Non-pigmented ciliary epithelial cell (primary cell): Measurements from ENCODE around the gene KERA.
A peak's percentile ranks its signal among the peaks of the same experiment; 100 is the strongest.
"Not testable (repeated sequence)": the region's sequence is repeated elsewhere in the genome, so short reads cannot be mapped to it uniquely, and the experiment has no call there.

Source experiments
- DNase-seq: peaks from one replicate; pipeline ENCODE4 v3.0.0-alpha.2; 2010; ENCODE audit warnings: low read depth

Gene KERA, protein sequence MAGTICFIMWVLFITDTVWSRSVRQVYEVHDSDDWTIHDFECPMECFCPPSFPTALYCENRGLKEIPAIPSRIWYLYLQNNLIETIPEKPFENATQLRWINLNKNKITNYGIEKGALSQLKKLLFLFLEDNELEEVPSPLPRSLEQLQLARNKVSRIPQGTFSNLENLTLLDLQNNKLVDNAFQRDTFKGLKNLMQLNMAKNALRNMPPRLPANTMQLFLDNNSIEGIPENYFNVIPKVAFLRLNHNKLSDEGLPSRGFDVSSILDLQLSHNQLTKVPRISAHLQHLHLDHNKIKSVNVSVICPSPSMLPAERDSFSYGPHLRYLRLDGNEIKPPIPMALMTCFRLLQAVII

DNA sequence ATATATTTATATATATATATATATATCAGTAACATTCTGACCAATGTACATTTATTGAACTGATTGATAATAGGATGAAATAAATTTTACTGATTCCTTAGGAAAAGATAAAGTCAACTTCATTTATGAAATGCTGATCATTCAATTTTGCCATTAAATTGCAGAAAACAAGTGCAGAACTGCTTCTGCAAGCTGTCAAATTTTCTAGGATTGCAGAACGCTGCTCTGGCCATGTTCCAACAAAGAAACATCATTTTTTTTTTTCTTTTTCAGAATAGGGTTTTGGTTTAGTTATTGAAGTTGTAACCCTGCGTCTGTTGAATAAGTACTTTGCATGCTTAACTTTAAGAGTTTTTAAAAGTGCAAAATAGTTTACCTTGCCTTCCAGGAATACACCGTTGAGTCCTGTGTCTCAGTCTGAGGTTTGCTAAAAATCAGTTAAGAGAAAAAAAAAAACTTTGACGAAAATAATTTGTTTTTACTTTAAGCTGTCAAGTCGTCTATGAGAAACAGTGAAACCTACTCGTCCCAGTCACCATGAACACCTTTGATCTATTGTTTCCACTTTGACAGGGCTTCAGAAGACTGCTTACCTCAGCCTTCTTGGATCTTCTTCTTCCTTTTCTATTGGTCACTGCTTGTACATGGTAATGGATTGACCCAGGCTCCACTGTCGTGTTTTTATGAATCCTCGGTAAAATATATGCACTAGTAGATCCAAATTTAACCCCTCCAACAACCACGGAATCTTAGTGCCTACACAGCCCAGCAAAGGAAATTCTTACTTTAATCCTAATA, at the start of gene KERA:
KERA (minus strand) TSS at position 657 of the 798 bp plus-strand sequence. CDS start 1,743 bp downstream, outside the sequence.
- no peak for DNase-seq

DNA sequence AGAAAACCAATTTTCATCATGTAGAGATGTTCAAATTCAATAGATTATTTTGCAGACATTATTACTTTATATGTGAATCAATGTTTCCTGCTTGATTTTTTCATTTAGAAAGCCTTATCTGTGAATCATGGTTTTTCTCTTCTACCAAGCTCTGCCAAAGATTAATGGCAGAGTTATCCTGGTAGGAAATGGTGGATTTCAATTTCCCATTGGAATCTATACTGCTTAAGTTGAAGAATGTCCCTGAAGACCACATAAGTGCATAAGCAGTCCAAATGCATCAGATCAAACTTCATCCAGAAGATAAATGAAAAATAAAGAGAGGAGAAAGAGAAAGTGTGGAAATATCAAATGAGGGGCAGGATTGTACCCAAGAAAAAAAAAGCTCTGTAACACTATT, 48.5 kb upstream of the KERA start:
- no peak for DNase-seq

DNA sequence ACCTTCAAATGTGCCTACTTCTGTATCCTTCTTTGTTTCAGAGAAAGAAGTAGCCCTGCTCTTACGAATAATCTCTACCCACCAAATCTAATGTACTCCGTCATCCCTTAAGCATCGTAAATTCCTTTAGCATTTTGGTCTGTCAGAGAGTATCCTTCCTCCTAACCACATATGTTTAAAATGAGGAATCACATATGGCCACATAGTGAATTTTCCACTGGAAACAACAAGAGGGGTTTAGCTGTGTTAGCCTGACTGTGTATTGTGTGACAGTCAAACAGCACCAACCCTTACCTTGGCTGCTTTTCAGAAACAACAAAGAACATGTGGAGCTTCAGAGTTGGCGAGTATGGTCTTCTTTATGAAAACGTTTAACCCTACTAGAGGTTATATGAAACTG, 48.0 kb upstream of the KERA start:
- no peak for DNase-seq

DNA sequence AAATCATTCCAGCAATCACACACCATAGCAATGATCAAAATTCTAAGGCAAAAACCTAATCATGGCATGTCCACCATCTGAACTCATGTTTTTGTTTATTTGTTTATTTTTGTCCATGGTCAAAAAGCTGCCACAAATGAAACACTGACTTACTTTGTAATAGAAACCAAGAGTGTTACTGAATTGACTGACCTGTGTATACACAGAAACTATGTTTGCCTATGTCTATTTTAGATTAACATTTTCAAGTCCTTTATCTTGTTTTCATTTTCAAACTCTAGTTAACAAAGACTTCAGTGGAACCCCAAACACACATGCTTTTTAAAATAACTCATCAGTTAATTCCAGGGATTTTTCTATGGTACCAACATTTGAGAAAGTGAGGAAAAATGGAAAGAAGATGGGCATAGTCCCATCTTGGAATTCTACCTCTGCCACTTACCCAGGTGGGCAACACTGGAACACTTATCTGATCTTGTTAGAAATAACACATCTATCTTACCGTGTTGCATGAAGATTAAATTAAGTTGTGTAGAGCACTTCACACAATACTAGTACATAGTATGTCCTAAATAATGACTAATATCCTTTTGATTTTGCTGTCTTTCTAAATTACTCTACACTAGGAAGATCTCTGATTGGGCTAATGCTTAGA, 47.1 kb upstream of the KERA start:
- DNase-seq: no peak

DNA sequence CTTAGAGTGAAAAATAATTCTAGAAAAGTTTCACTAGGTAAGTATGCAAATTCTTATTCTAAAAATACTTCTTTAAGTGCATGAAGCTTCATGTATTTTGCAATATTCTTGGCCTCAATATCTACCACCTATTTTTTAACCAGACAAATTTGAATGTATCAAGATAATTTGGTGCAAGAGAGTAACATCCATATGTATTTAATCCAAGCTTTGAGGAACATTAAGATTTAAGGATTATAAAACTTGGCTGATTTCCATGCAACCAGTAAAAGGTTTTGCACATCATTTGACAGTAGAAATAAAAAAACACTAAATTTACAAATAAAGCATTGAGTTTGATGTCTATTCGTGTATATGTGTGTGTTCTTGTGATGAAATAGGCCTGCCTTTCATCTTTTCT, 45.8 kb upstream of the KERA start:
- no peak for DNase-seq

DNA sequence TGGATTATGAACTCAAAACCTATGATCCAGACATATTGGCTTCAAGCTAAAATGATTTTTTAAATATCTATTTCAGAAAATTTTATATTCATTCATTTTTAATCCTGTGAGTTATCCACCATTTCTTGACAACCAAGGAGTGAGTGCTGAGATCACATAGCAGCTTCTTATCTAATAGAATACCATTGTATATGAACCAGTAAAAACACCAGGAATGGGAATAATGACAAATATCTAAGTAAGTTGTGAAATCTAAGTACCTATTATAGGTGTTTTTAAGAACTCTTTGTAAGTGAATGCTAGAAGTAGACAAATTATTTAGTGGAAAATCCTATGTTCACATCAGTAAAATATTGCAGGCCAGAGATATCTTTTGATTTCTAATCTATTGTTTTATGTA, 45.3 kb upstream of the KERA start:
- DNase-seq: no peak

DNA sequence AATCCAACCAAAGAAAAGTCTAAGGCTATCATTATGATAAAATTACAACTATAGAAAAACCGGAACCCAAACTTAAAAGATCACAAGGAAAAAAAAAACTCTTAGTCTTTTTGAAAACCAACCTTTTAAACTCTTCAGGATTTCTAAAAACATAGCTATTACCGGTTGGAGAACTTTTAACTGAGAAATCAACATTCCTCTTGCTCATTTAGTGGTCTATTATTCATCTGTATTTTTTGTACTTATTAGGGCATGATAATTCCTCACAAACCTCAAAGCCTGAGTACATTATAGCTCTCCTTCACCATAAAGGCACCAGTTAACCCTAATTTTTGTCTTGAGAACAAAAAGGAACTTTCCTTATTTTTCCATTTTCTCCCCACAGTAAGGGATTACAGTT, 43.1 kb upstream of the KERA start:
- peak; percentile 36 for DNase-seq

DNA sequence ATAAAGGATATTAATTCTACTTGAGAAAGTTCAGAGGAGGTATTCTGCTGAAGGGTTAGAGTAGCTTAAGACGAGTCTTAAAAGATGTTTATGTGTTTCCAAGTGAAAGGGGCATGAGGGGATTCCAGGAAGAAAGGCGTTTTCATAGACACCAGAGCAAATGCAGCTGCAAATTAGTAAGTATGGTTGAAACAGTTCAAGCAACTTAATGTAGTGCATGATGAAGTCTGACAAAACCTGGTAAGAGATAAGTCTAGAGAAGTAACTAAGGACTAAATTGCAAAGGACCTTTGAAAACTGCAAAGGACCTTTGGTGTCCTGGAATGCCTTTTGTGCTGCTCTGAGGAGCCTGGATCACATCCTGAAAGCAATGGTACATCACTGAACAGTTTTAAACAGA, 42.0 kb upstream of the KERA start:
- no peak for DNase-seq

DNA sequence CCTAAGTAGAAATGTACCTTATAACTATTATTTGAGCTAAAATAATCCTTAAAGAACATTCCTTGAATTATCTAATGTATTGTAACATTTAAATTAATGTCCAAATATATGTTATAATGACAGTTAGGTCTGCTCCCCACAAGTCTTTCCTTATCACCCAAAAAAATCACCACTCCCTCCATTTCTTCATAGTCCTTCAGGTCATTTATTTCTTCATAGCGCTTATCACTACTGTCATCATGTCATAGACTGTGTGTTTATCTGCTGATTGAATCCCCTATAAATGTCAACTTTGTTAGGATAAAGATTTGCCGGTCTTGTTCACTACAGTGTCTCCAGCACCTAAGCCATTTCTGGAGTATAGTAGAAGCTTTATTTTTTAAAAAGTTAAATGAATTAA, 41.5 kb upstream of the KERA start:
- no peak for DNase-seq

DNA sequence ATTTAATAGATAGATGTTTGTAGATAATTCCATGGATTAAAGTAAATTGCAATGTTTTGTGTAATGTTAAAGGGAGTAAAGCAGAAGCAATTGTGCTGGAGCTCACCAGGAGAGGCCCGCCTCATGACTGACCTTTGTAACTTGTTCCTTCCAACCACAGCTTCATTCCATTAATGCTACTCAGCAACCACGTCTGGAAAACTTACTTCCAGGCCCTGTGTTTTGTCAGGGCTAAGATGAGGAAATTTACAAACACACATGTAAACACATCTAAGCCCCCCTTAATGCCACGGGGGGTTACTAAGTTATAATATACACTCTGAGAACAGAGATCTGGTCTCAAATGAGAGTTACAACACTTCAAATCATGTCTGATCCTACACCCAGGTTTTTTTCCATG, 41.1 kb upstream of the KERA start:
- DNase-seq: peak; percentile 92

DNA sequence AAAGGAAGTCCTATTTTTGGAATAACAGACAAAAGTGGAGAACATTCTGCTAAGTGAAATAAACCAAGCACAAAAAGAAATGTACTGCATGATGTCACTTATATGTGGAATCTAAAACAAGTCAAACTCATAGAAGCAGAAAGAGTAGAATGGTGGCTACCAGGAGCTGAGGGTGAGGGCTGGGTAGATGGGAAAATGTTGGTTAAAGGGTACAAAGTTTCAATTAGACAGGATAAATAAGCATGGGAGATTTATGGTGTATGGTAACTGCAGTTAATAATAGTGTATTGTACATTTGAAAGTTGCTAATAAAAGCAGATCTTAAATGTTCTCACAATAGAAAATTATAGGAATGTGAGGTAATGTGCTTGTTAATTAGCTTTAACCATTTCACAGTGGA, 40.6 kb upstream of the KERA start:
- DNase-seq: no peak

DNA sequence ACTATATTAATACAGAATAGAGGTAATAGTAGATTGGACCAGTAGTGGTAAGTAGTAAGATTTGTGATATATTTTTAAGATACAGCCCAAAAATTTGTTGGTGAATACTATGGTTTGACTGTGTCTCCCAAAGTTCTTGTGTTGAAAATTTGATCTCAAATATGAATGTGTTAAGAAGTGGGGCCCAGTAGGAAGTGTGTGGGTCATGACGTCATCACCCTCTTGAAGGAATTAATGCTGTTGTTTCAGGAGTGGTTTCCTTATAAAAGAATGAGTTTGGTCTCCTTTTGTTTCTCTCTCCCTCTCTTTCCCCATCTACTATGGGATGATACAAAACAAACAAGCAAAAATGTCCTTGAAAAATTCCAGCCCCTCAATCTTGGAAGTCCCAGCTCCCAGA, 37.1 kb upstream of the KERA start:
- DNase-seq: no peak

DNA sequence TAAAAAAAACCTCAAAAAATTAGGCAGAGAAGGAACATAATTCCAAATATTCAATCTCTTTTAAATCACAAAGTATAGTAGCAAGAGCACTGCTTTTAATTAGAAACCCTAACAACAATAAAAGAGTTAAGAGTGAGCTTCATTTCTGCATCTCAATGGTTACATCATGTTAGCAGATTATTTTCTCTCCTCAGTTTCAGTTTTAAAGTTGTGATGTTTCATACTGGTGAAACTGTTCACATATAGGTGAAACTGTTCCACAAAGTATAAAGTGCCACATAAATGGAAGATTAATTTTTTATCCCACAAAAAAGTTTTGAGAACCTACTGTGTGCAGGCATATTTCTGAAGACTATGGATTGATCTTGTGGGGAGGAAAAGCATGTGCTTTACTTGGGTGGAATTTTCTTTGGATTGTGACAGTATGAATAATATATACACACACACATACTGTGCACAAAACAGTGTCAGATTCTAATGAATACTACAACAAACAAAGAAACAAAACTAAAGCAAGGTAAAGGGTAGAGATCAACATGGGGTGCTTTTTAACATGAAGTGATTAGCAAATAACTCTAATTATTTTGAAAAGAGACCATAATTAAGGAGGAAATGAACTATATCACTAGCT, 36.3 kb upstream of the KERA start:
- DNase-seq: no peak

DNA sequence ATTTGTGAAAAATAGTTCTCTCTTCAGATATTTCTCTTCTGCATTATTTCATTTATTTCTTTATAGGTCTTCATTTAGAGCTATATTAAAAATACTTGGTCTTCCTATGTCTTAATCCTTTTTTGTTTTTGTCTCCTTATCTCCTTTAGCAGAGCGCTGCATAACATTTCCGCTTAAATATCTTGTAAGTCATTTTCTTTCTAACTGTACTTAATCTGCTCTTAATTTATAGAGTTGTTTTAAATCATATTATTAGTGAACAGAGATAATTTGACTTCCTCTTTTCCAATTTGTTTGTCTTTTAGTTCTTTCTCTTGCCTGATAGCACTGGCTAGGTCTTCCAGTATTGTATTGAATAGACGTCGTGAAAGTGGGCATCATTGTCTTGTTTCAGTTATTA, 35.5 kb upstream of the KERA start:
- DNase-seq: no peak

DNA sequence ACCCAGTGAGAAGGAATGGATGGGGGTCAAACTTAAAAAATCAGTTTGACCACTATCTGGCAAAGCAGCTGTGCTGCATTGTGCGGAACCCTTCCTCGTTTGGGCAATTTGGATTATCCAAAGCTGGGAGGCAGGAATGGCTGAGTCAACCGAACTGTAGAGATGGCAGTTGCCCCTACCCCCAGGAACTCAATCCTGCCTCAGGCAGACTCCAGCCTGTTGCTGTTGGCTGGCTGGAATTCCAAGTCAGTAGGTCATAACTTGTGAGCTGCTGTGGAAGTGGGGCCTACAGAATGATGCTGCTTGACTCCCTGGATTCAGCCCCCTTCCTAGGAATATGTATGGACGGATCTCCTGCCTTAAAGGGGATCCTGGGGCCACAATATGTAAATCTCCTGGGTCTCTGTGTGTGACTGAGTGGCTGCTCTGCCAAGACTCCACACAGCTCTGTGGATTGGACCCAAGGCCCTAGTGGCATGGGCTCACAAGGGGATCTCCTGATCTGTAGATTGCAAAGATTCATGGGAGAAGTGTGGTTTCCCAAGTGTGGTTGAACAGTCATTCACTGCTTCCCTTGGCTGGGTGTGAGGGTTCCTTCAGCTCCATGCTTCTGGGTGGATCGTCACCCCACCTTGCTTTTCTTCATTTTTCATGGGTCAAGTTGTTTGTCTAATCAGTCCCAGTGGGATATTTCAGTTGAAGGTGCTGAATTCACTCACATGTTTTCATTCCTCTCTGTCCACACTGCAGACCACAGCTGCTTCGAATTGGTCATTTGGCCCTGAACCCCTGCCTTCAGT, 34.3 kb upstream of the KERA start:
- DNase-seq: no peak

DNA sequence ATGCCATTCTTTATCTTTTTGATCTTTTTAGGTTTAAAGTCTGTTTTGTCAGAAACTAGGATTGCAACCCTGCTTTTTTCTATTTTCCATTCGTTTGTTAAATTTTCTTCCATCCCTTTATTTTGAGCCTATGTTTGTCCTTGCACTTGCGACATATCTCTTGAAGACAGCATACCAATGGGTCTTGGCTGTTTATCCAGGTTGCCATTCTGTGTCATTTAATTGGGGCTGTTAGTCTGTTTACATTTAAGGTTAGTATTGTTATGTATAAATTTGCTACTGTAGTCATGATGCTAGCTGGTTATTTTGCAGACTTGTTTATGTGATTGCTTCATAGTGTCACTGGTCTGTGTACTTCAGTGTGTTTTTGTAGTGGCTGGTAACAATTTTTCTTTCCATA, 32.1 kb upstream of the KERA start:
- DNase-seq: not testable (repeated sequence)

DNA sequence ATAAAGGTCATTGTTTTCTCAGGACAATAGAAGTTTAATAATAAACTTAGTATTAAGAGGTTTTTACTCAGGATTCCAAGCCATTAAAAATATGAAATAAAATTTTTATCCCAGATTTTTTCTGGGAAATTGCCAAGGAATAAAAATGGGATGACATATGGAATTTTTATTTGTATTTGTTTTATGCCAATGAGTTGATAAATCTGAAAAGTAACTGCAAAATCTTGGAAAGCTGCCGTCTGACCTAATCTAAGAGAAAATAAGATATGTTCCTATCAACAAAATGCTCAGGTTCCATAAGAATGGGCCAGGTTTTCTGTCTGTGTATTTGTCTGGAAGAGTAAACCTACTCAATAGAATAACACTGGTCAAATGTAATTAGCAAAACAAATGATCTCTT, 22.2 kb upstream of the KERA start:
- no peak for DNase-seq

DNA sequence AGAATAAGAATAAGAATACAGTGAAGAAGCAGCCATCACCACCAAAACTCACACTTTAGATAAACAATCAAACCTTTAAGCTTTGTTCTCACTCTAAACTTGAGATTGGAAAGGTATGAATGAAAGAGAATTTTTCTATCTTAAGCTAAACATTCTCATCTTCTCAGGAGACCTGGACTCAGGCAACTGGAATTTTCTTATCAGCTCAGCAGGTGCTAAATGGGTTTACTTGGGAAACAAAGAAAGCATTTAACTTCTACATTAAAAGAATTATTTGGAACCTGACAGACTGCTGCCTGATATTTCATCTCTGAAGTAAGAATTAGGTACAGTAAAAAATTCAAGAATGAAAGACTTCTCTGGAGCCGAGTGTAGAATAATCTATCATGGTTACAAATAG, 20.7 kb upstream of the KERA start:
- DNase-seq: no peak

DNA sequence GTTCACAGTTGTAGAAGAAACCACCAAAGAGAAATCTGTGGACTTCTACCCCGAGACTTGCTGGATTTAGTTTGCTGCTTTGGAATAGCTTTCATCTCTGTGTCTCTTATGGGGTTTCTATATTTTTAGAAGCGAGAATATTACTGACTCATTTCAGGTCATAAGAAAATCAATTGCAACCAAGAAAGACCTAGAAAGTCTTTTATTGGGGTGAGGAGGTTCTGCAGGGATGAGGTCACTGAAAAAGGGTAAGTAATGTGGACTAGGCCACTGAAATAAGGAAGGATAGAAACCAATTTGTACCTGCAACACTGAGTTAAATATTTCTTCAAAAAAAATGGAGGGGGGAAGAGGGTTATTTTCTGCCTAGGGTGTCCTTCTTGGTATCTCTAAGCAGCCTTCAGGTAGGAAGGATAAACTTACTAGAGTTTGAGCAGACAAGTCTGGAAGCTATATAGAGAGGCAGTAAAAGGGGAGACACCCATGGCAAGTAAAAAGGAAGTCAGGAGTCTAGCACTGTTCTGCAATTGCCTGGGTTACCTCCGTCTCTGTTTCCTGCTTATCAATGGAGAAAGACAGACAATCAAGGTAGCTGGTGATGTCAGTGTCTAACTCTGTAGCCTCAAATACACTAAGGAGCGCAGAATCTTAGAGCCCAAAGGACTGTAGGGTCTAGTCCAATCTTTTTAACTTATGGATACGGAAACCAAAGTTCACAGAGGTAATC, 19.6 kb upstream of the KERA start:
- DNase-seq: no peak

DNA sequence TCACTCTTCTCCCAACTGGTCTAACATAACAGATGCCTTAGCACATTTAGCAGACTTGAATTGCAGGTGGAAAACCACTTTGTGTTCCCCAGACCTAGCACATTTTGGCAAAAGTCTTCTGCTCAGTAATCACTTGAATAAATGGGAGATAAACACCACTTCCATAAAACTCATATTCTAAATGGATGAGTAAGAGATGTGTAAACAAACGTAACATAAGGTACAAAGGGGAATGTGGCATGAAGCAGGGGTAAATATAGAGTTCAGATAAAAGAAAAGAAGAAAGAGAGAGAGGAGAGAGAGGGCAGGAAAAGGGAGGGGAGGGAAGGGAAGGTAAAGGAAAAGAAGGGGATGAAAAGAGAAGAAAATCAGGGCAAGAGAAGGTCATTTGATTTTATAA, 17.0 kb upstream of the KERA start:
- DNase-seq: no peak

DNA sequence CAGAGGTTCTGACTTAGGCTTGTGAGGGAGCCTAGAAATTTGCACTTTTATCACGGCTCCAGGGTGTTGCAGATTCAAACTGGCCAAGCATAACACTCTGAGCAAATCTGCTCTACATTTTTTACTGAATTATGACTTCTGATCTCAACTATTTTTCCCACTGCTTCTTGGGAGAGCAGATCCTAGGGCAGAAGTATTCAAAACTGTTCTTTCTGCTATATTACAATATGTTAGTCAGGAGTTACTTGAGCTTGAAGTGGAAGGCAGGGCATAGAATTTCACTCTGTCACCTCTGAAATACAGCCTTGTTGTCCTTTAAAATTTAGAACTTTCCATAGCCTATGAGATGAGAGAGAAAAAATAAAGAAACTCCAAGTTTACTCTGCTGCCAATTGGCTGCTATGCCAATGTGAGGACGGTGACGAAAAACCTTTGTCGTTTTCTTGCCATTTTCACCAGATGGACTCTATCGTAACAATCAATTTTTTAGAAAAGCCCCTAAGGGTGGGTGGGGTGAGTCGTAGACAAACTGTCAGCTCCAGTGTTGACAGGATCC, 16.4 kb upstream of the KERA start:
- no peak for DNase-seq
